Lung (tissue), 16 donors: ENCODE results near the gene KLHL36. TPM values are rescaled to one million over a fixed set of nuclear protein-coding genes. Genes with fewer than 3 reads are reported as not detected.

ENCODE experiments used
- ATAC-seq: fragments of 200-7000 bp; cut with Tn5 transposase; one replicate; pipeline ENCODE4 v1.9.1; 2020; ENCODE audit warnings: moderate number of reproducible peaks; ENCODE audit not compliant: insufficient read depth, low FRiP score
- DNase-seq, 3 donors: peaks; one replicate each; pipeline ENCODE4 v3.0.0-alpha.2; 2013 to 2017
- H3K27ac ChIP-seq, 2 donors: one replicate each; pipeline ENCODE4 v1.5.1; 2013; ENCODE audit warnings: mild to moderate bottlenecking in 2 of 2, moderate library complexity in 2 of 2, control low read depth in 1 of 2, inconsistent platforms in 1 of 2, low read depth in 1 of 2, low read length in 1 of 2
- H3K27me3 ChIP-seq, 3 donors: one replicate each; pipeline ENCODE4 v1.5.1; 2013; ENCODE audit warnings: low read length in 2 of 3; ENCODE audit not compliant: control insufficient read depth in 3 of 3, insufficient read depth in 3 of 3
- H3K36me3 ChIP-seq, 4 donors: one replicate each; pipeline ENCODE4 v1.5.1; 2013; ENCODE audit warnings: low read length in 4 of 4, mild to moderate bottlenecking in 1 of 4, moderate library complexity in 1 of 4; ENCODE audit not compliant: control insufficient read depth in 4 of 4, insufficient read depth in 4 of 4
- H3K4me1 ChIP-seq, 5 donors: one replicate each; pipeline ENCODE4 v1.5.1; 2013; ENCODE audit warnings: low read length in 5 of 5, mild to moderate bottlenecking in 2 of 5, moderate library complexity in 1 of 5; ENCODE audit not compliant: control insufficient read depth in 5 of 5, insufficient read depth in 5 of 5
- H3K4me3 ChIP-seq: one replicate; pipeline ENCODE4 v1.5.1; 2013; ENCODE audit warnings: mild to moderate bottlenecking, control low read depth, moderate library complexity
- H3K9ac ChIP-seq, 2 donors: one replicate each; pipeline ENCODE4 v1.5.1; 2013; ENCODE audit warnings: low read length in 2 of 2, control low read depth in 1 of 2; ENCODE audit not compliant: insufficient read depth in 1 of 2
- H3K9me3 ChIP-seq, 4 donors: one replicate each; pipeline ENCODE4 v1.5.1; 2013; ENCODE audit warnings: low read length in 3 of 4, mild to moderate bottlenecking in 1 of 4, moderate library complexity in 1 of 4; ENCODE audit not compliant: control insufficient read depth in 4 of 4, insufficient read depth in 3 of 4
- WGBS, 2 donors: extraction: QIAGEN DNeasy Blood & Tissue Kit; methylation state at CpG; one replicate each; pipeline ENCODE4 v1.1.7; 2013; 5-methylcytosine and 5-hydroxymethylcytosine counted together
- long read RNA-seq, 5 donors: transcript quantifications; one replicate each; lab custom pipeline, GENCODE V29; 2026
- polyA plus RNA-seq, 2 donors: library from polyadenylated mRNA; stranded (reverse); fragments of 200-250 nt; gene quantifications; one replicate each; pipeline ENCODE4 v1.2.1, GENCODE V29; 2013
- total RNA-seq, 2 donors: library from RNA; depleted of rRNA in 1 of 2; stranded (reverse); fragments of >200 nt in 1 of 2; gene quantifications; one replicate each; pipeline ENCODE4 v1.2.1, GENCODE V29; 2014 to 2021
- TF ChIP-seq, protein P1 (sequence below): IDR thresholded peaks from 2 replicates; pipeline ENCODE4 v1.5.1; 2012; ENCODE audit warnings: mild to moderate bottlenecking; ENCODE audit errors: control extremely low read depth, extremely low read depth
- donor health status: control.
- donor health status: control.
- donor health status: Bipolar disorder and iron deficiency.
- donor health status: healthy.
- donor health status: DM: yes; HTN: yes; CAD: no.

Gene KLHL36
- total RNA-seq (10 to 100 TPM; 36.9 to 52.7 TPM), polyA plus RNA-seq (10 to 100 TPM; 18.1 to 27.7 TPM)
- long read RNA-seq, donor 1, partial matches to known transcripts = 6 of 10 reads
- long read RNA-seq, donor 1, other reads (novel, unspliced or antisense) = 0 of 10 reads
- long read RNA-seq, donor 2, partial matches to known transcripts = 0 of 1 reads
- long read RNA-seq, donor 2, other reads (novel, unspliced or antisense) = 0 of 1 reads
- long read RNA-seq, donor 3, full-length matches to known transcripts = 2 of 2 reads
- long read RNA-seq, donor 3, partial matches to known transcripts = 0 of 2 reads
- long read RNA-seq, donor 3, other reads (novel, unspliced or antisense) = 0 of 2 reads
- long read RNA-seq, donor 4 = 0 reads
- long read RNA-seq, donor 5, full-length matches to known transcripts = 5 of 10 reads
- long read RNA-seq, donor 5, partial matches to known transcripts = 5 of 10 reads
- long read RNA-seq, donor 5, other reads (novel, unspliced or antisense) = 0 of 10 reads

DNA sequence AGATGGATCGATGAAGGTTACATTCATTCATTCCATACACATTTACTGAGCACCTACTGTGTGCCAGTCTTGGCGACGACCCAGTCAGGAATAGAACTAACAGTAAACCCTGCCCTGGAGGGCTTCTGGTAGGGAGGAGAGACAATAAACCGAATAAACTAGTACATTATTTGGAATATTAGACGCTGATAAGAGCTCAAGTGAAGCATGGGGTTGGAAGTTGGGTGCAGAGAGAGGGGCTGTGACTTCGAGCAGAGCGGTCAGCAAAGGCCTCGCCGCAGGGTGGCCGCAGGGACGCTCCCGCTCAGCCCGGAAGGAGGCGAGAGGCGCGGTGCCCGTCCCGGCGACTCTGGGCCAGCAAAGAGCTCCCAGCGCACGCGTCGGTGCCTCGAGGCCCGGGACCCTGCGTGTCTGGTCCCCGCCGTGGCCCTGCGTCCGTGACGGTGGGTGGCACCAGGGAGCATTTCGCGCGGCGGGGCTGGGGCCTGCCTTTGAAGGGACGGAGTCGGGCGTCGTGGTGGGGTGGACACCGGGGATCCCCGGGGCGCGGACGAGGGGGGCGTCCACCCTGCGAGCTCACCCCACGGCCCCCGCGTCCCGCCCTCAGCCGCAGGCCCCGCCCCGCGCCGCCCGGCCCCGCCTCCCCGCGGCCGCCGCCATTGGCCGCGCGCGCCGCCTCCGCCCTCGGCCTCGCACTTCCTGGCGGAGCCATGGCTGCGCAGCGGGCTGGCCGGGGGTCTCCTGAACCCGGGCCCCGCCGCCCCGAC is at the start of gene KLHL36:
TSS of gene KLHL36 (plus strand) at position 684 of the 767 bp plus-strand sequence. CDS start 2,357 bp downstream, outside the sequence.
- 5 to 7% methylated on average over 48 to 77 of the region's 77 CpGs for WGBS, 2 donors
- peak; percentile 82 for ATAC-seq
- Histone ChIP-seq H3K9me3 (no peaks in the 10 kb centered on the region), H3K27ac (peak within 1 kb of the TSS; percentile 86 to 89), H3K4me3 (peak within 1 kb of the TSS; percentile 84), H3K4me1 (peaks cover 3 to 10% (median 5%) of the 10 kb centered on the region in 5 donors), H3K27me3 (no peaks in the 10 kb centered on the region), H3K36me3 (peaks cover 3 to 12% (median 6%) of the 10 kb centered on the region in 4 donors), H3K9ac (peak within 1 kb of the TSS in 1 of 2 donors; percentile 21)
- TF ChIP-seq, protein P1, sequence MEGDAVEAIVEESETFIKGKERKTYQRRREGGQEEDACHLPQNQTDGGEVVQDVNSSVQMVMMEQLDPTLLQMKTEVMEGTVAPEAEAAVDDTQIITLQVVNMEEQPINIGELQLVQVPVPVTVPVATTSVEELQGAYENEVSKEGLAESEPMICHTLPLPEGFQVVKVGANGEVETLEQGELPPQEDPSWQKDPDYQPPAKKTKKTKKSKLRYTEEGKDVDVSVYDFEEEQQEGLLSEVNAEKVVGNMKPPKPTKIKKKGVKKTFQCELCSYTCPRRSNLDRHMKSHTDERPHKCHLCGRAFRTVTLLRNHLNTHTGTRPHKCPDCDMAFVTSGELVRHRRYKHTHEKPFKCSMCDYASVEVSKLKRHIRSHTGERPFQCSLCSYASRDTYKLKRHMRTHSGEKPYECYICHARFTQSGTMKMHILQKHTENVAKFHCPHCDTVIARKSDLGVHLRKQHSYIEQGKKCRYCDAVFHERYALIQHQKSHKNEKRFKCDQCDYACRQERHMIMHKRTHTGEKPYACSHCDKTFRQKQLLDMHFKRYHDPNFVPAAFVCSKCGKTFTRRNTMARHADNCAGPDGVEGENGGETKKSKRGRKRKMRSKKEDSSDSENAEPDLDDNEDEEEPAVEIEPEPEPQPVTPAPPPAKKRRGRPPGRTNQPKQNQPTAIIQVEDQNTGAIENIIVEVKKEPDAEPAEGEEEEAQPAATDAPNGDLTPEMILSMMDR = no peak
- peak; percentile 46 to 65 (median 61) for DNase-seq

DNA sequence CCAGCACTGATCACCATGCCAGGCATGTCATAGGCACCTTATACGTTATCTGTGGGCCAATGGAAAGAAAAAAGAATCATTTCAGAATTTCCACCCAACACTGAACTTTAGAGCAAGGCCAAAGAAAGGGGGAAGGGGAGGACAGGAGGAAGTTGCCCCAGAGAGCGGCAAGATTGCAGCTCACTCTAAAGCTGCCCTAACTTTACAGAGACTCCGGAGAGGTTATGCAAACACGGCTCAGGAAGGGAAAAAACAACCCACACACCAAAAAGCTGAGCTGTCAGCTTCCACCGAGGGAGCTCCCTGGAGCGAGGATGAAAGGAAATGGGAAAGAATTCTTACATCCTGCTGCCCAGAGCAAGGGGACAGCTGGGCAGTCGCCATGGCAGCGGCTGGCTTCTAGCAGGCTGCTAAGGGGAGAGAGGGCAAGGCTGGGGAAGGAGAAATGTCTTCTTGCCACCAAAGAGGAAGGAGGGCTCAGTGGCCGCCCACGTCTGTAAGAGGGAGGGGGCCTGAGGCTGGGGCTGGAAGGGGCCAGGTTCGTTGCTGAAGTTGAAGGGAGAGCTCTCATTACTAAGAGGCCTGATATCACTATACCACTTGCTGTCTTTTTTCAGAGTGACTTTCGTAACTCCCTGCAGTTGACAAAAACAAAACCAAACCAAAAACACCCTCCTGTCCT is 48.6 kb upstream of the KLHL36 start:
- Histone ChIP-seq H3K27ac (peak overlapping the region; percentile 17 to 95), H3K4me1 (peaks cover 3 to 69% (median 41%) of the 10 kb centered on the region in 5 donors), H3K9ac (peak overlapping the region; percentile 4 to 79), H3K4me3 (no peak overlapping the region), H3K27me3 (no peaks in the 10 kb centered on the region), H3K36me3 (peaks cover 0 to 2% (median 0%) of the 10 kb centered on the region in 4 donors), H3K9me3 (no peaks in the 10 kb centered on the region)
- TF ChIP-seq, protein P1 = no peak
- ATAC-seq (peak; percentile 4), DNase-seq (peak; percentile 83 to 91 (median 88))
- WGBS, 2 donors = 1 to 4% methylated on average over 12 of the region's 12 CpGs

- H3K9ac ChIP-seq = peak overlapping the region in 1 of 2 donors; percentile 20
- H3K36me3 ChIP-seq = peaks cover 0 to 2% (median 0%) of the 10 kb centered on the region in 4 donors
- no peak for DNase-seq
- no peak overlapping the region for H3K4me3 ChIP-seq
- TF ChIP-seq, protein P1 = no peak
- peaks cover 0 to 4% (median under 1%) of the 10 kb centered on the region in 4 donors for H3K9me3 ChIP-seq
- WGBS, 2 donors = 67 to 73% methylated on average over 25 of the region's 25 CpGs
- no peaks in the 10 kb centered on the region for H3K27me3 ChIP-seq
- peak overlapping the region in 1 of 2 donors; percentile 88 for H3K27ac ChIP-seq
- no peak for ATAC-seq
- peaks cover 3 to 67% (median 36%) of the 10 kb centered on the region in 5 donors for H3K4me1 ChIP-seq
These were observed 47.7 kb upstream of the KLHL36 start for GRCh38 chr16:84600343-84601229.
